Suppressor macrophage treated with lipopolysaccharide for 4 hours (primary cell): Measurements from ENCODE around the gene TASOR.
"Not testable (repeated sequence)": the region's sequence is repeated elsewhere in the genome, so short reads cannot be mapped to it uniquely, and the experiment has no call there.

ENCODE experiments used
- DNase-seq: peaks from one replicate; pipeline ENCODE4 v3.0.0-alpha.2; 2020

The TASOR gene

GRCh38 chr3:56683122-56683817 is at the start of gene TASOR:
Gene TASOR, minus strand, starts transcription at chr3:56683265. Its CDS starts 259 bp downstream, at chr3:56683006.
- DNase-seq: peak; percentile 92

GRCh38 chr3:56732109-56732508 is 49.0 kb upstream of the TASOR start:
- DNase-seq: no peak

GRCh38 chr3:56725175-56725574 is 42.1 kb upstream of the TASOR start:
- DNase-seq: no peak

GRCh38 chr3:56724676-56725075 is 41.6 kb upstream of the TASOR start:
- no peak for DNase-seq

- no peak for DNase-seq
These were observed 37.8 kb upstream of the TASOR start for GRCh38 chr3:56720849-56721248.

- not testable (repeated sequence) for DNase-seq
These were observed 35.7 kb upstream of the TASOR start for GRCh38 chr3:56718809-56719208.

GRCh38 chr3:56711344-56711743 is 28.3 kb upstream of the TASOR start:
- no peak for DNase-seq

- DNase-seq: not testable (repeated sequence)
These were observed 24.3 kb upstream of the TASOR start for GRCh38 chr3:56707412-56707811.

- DNase-seq: no peak
These were observed 23.6 kb upstream of the TASOR start for GRCh38 chr3:56706629-56707028.

GRCh38 chr3:56704706-56705105 is 21.6 kb upstream of the TASOR start:
- no peak for DNase-seq

- peak; percentile 85 for DNase-seq
These were observed 19.6 kb upstream of the TASOR start for GRCh38 chr3:56702490-56703315.

GRCh38 chr3:56700151-56700550 is 17.1 kb upstream of the TASOR start:
- DNase-seq: no peak

GRCh38 chr3:56694867-56695683 is 12.0 kb upstream of the TASOR start:
- peak; percentile 51 for DNase-seq

- peak; percentile 91 for DNase-seq
These were observed 10.7 kb upstream of the TASOR start for GRCh38 chr3:56693750-56694149.

GRCh38 chr3:56692520-56693433 is 9.7 kb upstream of the TASOR start:
- DNase-seq: not testable (repeated sequence)

GRCh38 chr3:56692001-56692365 is 8.9 kb upstream of the TASOR start:
- DNase-seq: not testable (repeated sequence)

GRCh38 chr3:56691165-56692000 is 8.3 kb upstream of the TASOR start:
- DNase-seq: no peak

- DNase-seq: no peak
These were observed 6.2 kb upstream of the TASOR start for GRCh38 chr3:56689303-56689702.

- no peak for DNase-seq
These were observed 5.1 kb upstream of the TASOR start for GRCh38 chr3:56688191-56688590.

- no peak for DNase-seq
These were observed 964 bp upstream of the TASOR start for GRCh38 chr3:56684029-56684428.

- DNase-seq: peak; percentile 80
These were observed 473 bp downstream of the TASOR start for GRCh38 chr3:56682462-56683121.
